H7 (cell line): ENCODE results near the gene SMAD1. TPM values are rescaled to one million over a fixed set of nuclear protein-coding genes. Genes with fewer than 3 reads are reported as not detected.
"Not testable (repeated sequence)": the region's sequence is repeated elsewhere in the genome, so short reads cannot be mapped to it uniquely, and the experiment has no call there.

ENCODE experiments used
- DNase-seq: peaks from one replicate; pipeline ENCODE4 v3.0.0; 2012
- H3K27me3 ChIP-seq: 2 replicates; pipeline ENCODE4 v1.6.0; 2011; ENCODE audit warnings: mild to moderate bottlenecking, low read length; ENCODE audit not compliant: control insufficient read depth, insufficient read depth
- H3K36me3 ChIP-seq: replicated peaks from 2 replicates; pipeline ENCODE4 v1.5.1; 2011; ENCODE audit warnings: low read length; ENCODE audit not compliant: control insufficient read depth, insufficient read depth
- H3K4me3 ChIP-seq: 2 replicates; pipeline ENCODE4 v1.5.1; 2011; ENCODE audit warnings: low read depth, mild to moderate bottlenecking, control low read depth, low read length, moderate library complexity; ENCODE audit not compliant: insufficient read depth
- total RNA-seq: library from RNA; depleted of rRNA; stranded (reverse); fragments of >200 nt; shearing (Covaris generic); gene quantifications from 2 replicates; pipeline ENCODE4 v1.2.3, GENCODE V29; 2014; rRNA removed

Gene SMAD1
- total RNA-seq, 1 experiment from 2014 or later, result 26.2 TPM

DNA sequence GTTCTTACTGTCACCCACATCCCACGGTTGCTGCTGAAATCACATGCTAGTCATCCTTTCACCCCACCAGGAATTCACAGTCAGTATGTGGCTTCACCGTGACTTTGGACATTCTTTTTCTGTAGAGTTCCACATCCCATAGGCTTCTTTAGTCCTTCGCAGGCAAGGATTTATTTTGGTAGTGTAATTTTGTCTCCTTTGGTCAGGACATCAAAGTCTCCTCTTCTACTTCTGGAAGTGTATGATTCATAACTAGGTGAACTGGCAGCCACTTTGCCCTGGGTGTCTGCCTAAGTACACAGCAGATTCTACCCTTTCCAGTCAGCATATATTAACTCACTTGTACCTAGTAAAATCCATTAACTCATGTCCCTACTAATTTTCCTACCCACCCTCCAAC is 99.3 kb downstream of the SMAD1 start:
- Histone ChIP-seq H3K27me3 (no peaks in the 10 kb centered on the region), H3K4me3 (no peak overlapping the region), H3K36me3 (no peaks in the 10 kb centered on the region)
- DNase-seq, result no peak

DNA sequence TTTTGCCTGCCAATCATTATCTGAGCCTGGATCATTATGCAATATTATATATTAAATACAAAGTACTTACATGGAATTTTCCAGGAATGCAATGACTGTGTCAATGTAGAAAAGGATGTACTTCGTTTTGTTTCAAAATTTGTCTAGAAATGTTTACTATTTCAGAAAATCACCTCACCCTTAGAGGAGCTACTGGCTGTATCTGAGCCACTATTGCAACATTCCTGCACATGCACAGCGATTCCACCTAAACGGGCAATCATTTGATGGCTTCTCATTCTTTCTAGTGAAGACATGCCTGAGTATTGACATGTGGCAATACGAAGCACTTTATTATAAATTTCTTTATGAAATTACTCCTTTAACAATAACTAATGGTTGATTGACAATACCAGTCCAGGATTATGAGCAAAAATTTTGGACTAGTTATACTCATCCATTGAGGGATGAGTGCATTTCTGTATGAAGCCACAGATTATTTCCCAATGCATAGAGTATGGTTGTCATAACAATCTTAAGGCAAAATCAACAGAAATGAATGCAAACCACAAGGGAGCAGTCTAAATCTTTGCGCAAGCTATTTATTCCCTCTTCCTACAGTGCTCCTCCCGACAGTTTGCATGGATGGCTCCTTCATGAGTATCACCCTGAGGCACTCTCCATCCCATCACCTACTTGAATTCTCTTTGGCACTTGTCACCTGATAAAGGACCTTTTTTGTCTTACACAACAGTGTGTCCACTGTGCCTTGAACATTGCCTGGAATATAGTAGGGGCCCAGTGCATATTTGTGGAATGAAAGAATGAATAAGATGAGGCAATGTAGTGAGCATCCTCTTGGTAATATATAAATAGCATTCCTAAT is 101.8 kb downstream of the SMAD1 start:
- H3K4me3 ChIP-seq, result no peak overlapping the region
- H3K27me3 ChIP-seq, result no peaks in the 10 kb centered on the region
- no peaks in the 10 kb centered on the region for H3K36me3 ChIP-seq
- no peak for DNase-seq

DNA sequence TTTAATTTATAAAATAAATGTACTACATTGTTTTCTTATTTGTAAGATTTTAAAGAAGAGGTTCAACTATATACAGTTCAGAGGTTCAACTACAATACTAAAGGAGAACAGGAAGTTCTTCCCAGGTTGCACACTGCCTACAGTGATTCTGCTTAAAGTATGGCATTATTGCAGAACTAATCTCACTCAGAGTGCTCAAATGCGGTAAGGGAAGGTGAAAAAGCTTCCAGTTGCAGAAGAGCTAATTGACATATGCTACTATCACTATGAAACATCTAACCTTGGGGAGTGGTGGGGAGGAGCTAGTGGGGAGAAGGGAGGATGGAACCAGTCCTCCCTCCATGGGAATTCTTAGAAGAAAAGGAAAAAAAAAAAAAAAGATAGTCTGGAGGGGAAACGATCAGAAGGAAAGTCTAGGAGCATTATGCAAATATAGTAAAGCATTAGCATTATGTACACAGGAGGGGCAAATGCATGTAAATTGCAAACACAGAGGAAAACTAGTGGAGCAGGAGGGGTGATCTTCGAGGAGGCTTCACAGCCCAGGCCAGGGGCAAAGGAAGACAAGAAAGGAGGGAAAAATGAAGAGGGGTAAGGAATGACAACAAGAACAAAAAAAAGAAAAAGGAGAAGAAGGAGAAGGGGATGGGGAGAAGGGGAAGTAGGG is 105.6 kb downstream of the SMAD1 start:
- no peaks in the 10 kb centered on the region for H3K27me3 ChIP-seq
- DNase-seq, result no peak
- no peak overlapping the region for H3K4me3 ChIP-seq
- H3K36me3 ChIP-seq, result no peaks in the 10 kb centered on the region

DNA sequence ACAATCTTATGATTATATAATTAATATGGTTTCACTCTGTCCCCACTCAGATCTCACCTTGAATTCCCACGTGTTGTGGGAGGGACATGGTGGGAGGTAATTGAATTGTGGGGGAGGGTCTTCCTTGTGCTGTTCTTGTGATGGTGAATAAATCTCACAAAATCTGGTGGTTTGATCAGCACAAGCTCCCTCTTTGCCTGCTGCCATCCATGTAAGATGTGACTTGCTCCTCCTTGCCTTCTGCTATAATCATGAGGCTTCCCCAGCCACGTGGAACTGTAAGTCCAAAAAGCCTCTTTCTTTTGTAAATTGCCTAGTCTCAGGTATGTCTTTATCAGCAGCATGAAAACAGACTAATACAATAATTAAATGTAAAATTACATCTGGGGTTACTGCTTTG is 107.7 kb downstream of the SMAD1 start:
- H3K4me3 ChIP-seq, DNase-seq, H3K27me3 ChIP-seq, H3K36me3 ChIP-seq: not testable (repeated sequence)

GRCh38 chr4:145589916-145590702 is 108.5 kb downstream of the SMAD1 start:
- no peaks in the 10 kb centered on the region for H3K36me3 ChIP-seq
- no peak for DNase-seq
- H3K27me3 ChIP-seq, result no peaks in the 10 kb centered on the region
- H3K4me3 ChIP-seq, result no peak overlapping the region

DNA sequence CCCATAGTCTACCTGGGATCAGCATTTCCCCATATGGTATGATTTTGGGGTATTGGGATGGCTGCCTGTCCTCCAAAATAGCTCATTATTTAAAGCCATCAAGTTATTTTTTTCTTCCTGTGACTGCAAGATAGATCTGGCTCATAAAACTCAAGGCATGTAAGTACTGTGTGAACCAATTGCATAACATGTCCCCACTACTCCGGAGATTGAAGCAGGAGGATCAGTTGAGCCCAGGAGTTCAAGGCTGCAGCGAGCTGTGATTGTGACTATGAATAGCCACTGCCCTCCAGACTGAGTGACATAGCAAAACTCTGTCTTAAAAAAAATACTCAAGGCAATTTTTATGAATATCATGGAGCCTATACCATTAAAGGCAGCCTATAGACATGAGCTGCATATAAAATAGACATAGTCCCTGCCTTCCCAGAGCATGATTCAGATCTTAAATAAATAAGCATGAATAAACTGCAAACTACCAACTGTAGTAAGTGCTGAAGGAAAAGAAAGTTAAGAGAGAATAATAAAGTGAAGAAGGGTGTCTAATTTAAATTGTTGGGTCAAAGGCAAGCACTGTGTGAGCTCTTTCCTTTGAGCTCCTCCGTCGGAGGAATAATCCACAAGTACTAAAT is 120.6 kb downstream of the SMAD1 start:
- Histone ChIP-seq H3K4me3 (no peak overlapping the region), H3K27me3 (no peaks in the 10 kb centered on the region), H3K36me3 (no peaks in the 10 kb centered on the region)
- no peak for DNase-seq

- Histone ChIP-seq H3K4me3 (no peak overlapping the region), H3K27me3 (no peaks in the 10 kb centered on the region), H3K36me3 (no peaks in the 10 kb centered on the region)
- DNase-seq, result no peak
These were observed 124.3 kb downstream of the SMAD1 start for GRCh38 chr4:145605941-145606340.

Other genes with a start within 250 kb of the SMAD1 start
- gene MMAA, start 137.5 kb downstream of the SMAD1 start, total RNA-seq, result 2.6 and 4.1 TPM in 2 replicates
- gene C4orf51, start 198.3 kb downstream of the SMAD1 start, total RNA-seq, result 3.9 and 17.9 TPM in 2 replicates